Activated T-cell treated with anti-CD3 and anti-CD28 coated beads, Interleukin-2, amount 50 U/mL, for 4 hours (primary cell): Measurements from ENCODE around the gene TFAM. TPM values are rescaled to one million over a fixed set of nuclear protein-coding genes. Genes with fewer than 3 reads are reported as not detected.

Experiments
- ATAC-seq, 2 donors: fragments of 200-7000 bp; cut with Tn5 transposase; one replicate each; pipeline ENCODE4 v1.10.0; 2021
- DNase-seq: peaks from one replicate; pipeline ENCODE4 v3.0.0-alpha.2; 2020
- H3K27me3 Mint-ChIP-seq: one replicate; pipeline ENCODE4 v1.8.0; 2021; ENCODE audit warnings: low read depth, mixed read lengths
- H3K36me3 Mint-ChIP-seq: one replicate; pipeline ENCODE4 v1.8.0; 2022; ENCODE audit warnings: mixed read lengths; ENCODE audit not compliant: insufficient read depth
- H3K4me1 Mint-ChIP-seq: one replicate; pipeline ENCODE4 v1.8.0; 2021; ENCODE audit warnings: low read depth, mixed read lengths
- H3K4me3 Mint-ChIP-seq: one replicate; pipeline ENCODE4 v1.8.0; 2021; ENCODE audit warnings: mild to moderate bottlenecking, moderate library complexity, mixed read lengths
- H3K9me3 Mint-ChIP-seq: one replicate; pipeline ENCODE4 v1.8.0; 2021; ENCODE audit warnings: mixed read lengths
- total RNA-seq, 3 donors: library from RNA; stranded (reverse); gene quantifications; one replicate each; pipeline ENCODE4 v1.2.1, GENCODE V29; 2021

TFAM gene
- total RNA-seq, 3 donors from 2014 or later = 136 to 157 (median 153) TPM

DNA sequence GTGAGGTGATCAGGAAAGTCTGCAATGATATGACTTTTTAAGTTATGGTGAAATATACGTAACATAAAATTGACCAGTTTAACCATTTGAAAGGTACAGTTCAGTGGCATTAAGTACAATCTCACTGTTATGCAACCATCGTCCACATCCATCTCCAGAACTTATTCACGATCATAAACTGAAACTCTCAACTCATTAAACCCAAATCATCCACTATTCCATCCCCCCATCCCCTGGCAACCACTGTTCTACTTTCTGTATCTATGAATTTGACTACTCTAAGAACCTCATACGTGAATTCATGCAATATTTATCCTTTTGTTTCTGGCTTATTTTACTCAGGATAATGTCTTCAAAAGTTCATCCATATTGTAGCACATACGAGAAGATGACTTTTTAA lies 48.4 kb downstream of the TFAM start:
- no peak for ATAC-seq
- Mint-ChIP-seq H3K27me3 (peaks cover 13% of the 10 kb centered on the region), H3K4me3 (no peak overlapping the region), H3K4me1 (peaks cover 14% of the 10 kb centered on the region), H3K36me3 (no peaks in the 10 kb centered on the region), H3K9me3 (no peaks in the 10 kb centered on the region)
- no peak for DNase-seq

- Mint-ChIP-seq H3K36me3 (no peaks in the 10 kb centered on the region), H3K4me1 (peaks cover 14% of the 10 kb centered on the region), H3K27me3 (peaks cover 13% of the 10 kb centered on the region), H3K4me3 (no peak overlapping the region), H3K9me3 (peaks cover 9% of the 10 kb centered on the region)
- ATAC-seq = peak; percentile 69 to 73
- DNase-seq = no peak
Observed at GRCh38 chr10:58435297-58435985, 50.2 kb downstream of the TFAM start.

DNA sequence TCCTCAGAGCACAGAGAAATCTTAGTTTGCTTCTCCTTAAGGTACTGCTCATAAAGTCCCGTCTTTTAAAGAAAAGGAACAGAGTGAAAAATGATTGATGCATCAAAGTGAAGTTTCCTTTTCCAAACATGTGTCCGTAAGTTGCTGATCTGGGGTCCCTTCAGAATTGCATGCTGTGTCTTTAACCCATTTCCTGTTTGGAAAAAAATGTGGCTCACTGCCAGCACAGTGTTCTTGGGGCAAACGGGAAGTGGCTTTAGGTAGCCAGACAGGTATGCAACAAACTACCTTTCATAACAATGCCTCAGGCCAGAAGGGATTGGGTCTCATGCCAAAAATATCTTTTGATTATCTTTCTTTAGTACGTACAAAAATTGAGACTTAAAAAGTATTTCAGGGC lies 50.9 kb downstream of the TFAM start:
- Mint-ChIP-seq H3K36me3 (no peaks in the 10 kb centered on the region), H3K4me1 (peaks cover 14% of the 10 kb centered on the region), H3K9me3 (peaks cover 11% of the 10 kb centered on the region), H3K27me3 (peaks cover 13% of the 10 kb centered on the region), H3K4me3 (no peak overlapping the region)
- ATAC-seq (no peak), DNase-seq (no peak)

DNA sequence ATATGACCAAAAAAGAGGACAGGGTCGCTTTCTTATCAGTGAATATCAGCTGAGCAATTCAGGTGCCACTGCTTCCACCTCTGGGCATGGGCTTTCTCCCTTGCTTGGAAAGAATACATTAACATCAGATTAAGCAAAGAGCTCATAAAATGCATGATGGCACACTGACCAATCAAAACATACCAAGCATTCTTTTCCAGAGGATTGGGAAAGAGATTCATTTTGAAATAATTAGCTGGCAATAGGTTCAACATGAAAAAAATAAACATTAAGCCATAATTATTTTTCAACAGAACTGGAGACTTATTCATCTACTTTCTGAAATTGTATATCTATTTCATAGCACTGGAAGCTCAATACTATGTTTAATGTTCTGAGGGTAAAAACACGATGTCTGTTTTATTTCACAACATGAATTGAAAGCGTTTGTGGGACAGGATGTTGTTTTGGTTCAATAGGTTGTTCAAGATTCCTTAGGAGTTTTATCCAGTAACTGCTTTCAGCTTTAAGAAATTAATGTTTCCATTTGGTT lies 53.2 kb downstream of the TFAM start:
- H3K27me3 Mint-ChIP-seq = peaks cover 5% of the 10 kb centered on the region
- no peak for ATAC-seq
- H3K4me3 Mint-ChIP-seq = no peak overlapping the region
- peaks cover 14% of the 10 kb centered on the region for H3K4me1 Mint-ChIP-seq
- DNase-seq = no peak
- H3K9me3 Mint-ChIP-seq = peaks cover 11% of the 10 kb centered on the region
- no peaks in the 10 kb centered on the region for H3K36me3 Mint-ChIP-seq

GRCh38 chr10:58438986-58439385 lies 53.8 kb downstream of the TFAM start:
- ATAC-seq = no peak
- Mint-ChIP-seq H3K27me3 (peaks cover 3% of the 10 kb centered on the region), H3K4me3 (no peak overlapping the region), H3K4me1 (peaks cover 14% of the 10 kb centered on the region), H3K36me3 (no peaks in the 10 kb centered on the region), H3K9me3 (peaks cover 11% of the 10 kb centered on the region)
- no peak for DNase-seq

- no peak for DNase-seq
- Mint-ChIP-seq H3K9me3 (peaks cover 11% of the 10 kb centered on the region), H3K36me3 (no peaks in the 10 kb centered on the region), H3K4me3 (no peak overlapping the region), H3K4me1 (peaks cover 14% of the 10 kb centered on the region), H3K27me3 (no peaks in the 10 kb centered on the region)
- no peak for ATAC-seq
Observed at GRCh38 chr10:58439632-58440364, 54.6 kb downstream of the TFAM start.

DNA sequence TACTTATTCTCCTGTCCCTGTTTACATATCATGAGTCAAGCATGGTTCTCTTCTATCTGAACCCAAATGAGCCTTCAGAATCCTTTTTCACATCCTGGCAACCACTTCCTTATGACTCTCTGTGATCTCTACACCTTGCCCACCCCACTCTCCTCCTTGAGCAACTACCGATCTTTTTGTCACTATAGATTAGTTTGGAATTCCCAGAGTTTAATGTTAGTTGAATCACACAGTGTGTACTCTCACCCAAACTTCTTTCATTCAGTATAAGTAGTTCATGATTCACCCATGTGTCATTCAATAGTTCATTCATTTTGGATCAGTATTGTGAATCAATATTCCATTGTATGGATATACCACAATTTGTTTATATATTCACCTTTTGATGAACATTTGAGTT lies 55.3 kb downstream of the TFAM start:
- Mint-ChIP-seq H3K4me3 (no peak overlapping the region), H3K9me3 (peaks cover 11% of the 10 kb centered on the region), H3K4me1 (peaks cover 10% of the 10 kb centered on the region), H3K36me3 (no peaks in the 10 kb centered on the region), H3K27me3 (no peaks in the 10 kb centered on the region)
- ATAC-seq (no peak), DNase-seq (no peak)

DNA sequence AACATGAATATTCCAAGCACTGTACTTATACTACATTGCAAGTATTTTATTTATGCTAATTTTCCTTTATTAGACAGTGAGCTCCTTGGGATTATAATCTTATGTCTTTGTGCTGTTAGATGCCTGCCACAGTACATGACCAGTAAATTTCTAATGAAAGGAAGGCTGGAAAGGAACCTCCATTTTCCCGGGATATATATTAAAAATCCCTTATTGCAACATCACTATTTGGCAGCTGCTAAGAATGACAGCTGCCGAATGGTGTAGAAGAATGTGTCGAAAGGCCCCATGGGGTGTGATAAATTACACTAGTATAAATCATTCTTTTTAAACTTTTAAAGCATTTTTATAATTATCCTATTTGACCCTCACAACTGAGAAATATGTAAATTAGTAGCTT lies 59.1 kb downstream of the TFAM start:
- Mint-ChIP-seq H3K4me3 (no peak overlapping the region), H3K36me3 (no peaks in the 10 kb centered on the region), H3K9me3 (peaks cover 15% of the 10 kb centered on the region), H3K27me3 (peaks cover 4% of the 10 kb centered on the region), H3K4me1 (no peaks in the 10 kb centered on the region)
- DNase-seq = no peak
- no peak for ATAC-seq

GRCh38 chr10:58444876-58445275 lies 59.7 kb downstream of the TFAM start:
- H3K4me3 Mint-ChIP-seq = no peak overlapping the region
- DNase-seq (no peak), ATAC-seq (no peak)
- H3K9me3 Mint-ChIP-seq = peaks cover 12% of the 10 kb centered on the region
- H3K4me1 Mint-ChIP-seq = no peaks in the 10 kb centered on the region
- H3K36me3 Mint-ChIP-seq = no peaks in the 10 kb centered on the region
- H3K27me3 Mint-ChIP-seq = peaks cover 4% of the 10 kb centered on the region

DNA sequence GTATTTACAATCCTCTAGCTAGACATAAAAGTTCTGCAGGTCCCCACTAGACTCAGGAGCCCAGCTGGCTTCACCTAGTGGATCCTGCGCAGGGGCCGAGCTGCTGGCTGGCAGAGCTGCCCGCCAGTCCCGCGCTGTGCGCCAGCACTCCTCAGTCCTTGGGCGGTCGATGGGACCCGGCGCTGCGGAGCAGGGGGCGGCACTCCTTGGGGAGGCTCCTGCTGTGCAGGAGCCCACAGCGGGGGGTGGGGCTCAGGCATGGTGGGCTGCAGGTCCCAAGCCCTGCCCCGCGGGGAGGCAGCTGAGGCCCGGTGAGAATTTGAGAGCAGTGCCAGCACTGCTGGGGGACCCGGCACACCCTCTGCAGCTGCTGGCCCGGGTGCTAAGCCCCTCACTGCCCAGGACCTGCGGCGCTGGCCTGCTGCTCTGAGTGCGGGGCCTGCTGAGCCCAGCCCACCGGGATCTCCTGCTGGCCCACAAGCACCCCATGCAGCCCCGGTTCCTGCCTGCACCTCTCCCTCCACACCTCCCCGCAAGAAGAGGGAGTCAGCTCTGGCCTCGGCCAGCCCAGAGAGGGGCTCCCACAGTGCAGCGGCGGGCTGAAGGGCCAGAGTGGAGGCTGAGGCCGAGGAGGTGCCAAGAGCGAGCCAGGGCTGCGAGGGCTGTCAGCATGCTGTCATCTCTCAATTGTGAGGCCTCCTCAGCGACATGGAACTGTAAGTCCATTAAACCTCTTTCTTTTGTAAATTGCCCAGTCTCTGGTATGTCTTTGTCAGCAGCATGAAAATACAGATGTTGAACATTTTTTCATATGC lies 63.1 kb downstream of the TFAM start:
- Mint-ChIP-seq H3K36me3 (no peaks in the 10 kb centered on the region), H3K27me3 (peaks cover 7% of the 10 kb centered on the region), H3K9me3 (peaks cover 4% of the 10 kb centered on the region), H3K4me3 (no peak overlapping the region), H3K4me1 (no peaks in the 10 kb centered on the region)
- no peak for DNase-seq
- no peak for ATAC-seq

Other genes starting within 250 kb of the TFAM start
- gene IPMK, start 117.5 kb upstream of the TFAM start, total RNA-seq = 1 to 10 TPM; 7.5 to 8.8 (median 7.8) TPM
- 10 to 100 TPM; 61.4 to 76.7 (median 74.0) TPM for gene CISD1, start 116.2 kb upstream of the TFAM start, total RNA-seq
- 10 to 100 TPM; 13.4 to 16.0 (median 15.7) TPM for gene UBE2D1, start 50.4 kb upstream of the TFAM start, total RNA-seq
- not detected for gene BICC1, start 127.5 kb downstream of the TFAM start, total RNA-seq